ENCODE measurements around the gene SPATA24. TPM values are rescaled to one million over a fixed set of nuclear protein-coding genes. Genes with fewer than 3 reads are reported as not detected.

The SPATA24 gene
- total and polyA plus RNA-seq, 2 experiments from 2014 or later, result 12.8 to 45.3 TPM

GRCh38 chr5:139386050-139386438 lies 17.8 kb downstream of the SPATA24 start:
- Histone ChIP-seq H3K9me3 (ENCODE audit: low read depth) (no peaks in the 10 kb centered on the region), H3K27me3 (no peaks in the 10 kb centered on the region), H3K4me1 (ENCODE audit: low read depth) (peaks cover 29% of the 10 kb centered on the region), H3K4me3 (no peak overlapping the region), H3K36me3 (no peaks in the 10 kb centered on the region), H3K27ac (no peak overlapping the region)
- TF ChIP-seq CTCF (IDR thresholded peaks at IDR 0.05; ENCODE audit: low read depth, low read length), result no peak
- DNase-seq (ENCODE audit: low read depth in 1 of 2, low spot score in 1 of 2), result no peak

GRCh38 chr5:139385061-139386049 lies 18.5 kb downstream of the SPATA24 start:
- no peak for DNase-seq (ENCODE audit: low read depth in 1 of 2, low spot score in 1 of 2)
- H3K27me3 ChIP-seq, result no peaks in the 10 kb centered on the region
- H3K27ac ChIP-seq, result no peak overlapping the region
- no peaks in the 10 kb centered on the region for H3K36me3 ChIP-seq
- no peak for TF ChIP-seq CTCF (IDR thresholded peaks at IDR 0.05; ENCODE audit: low read depth, low read length)
- no peaks in the 10 kb centered on the region for H3K9me3 ChIP-seq (ENCODE audit: low read depth)
- H3K4me1 ChIP-seq (ENCODE audit: low read depth), result peaks cover 29% of the 10 kb centered on the region
- H3K4me3 ChIP-seq, result no peak overlapping the region

GRCh38 chr5:139384591-139385051 lies 19.3 kb downstream of the SPATA24 start:
- H3K4me1 ChIP-seq (ENCODE audit: low read depth), result peaks cover 29% of the 10 kb centered on the region
- H3K27ac ChIP-seq, result no peak overlapping the region
- DNase-seq (ENCODE audit: low read depth in 1 of 2, low spot score in 1 of 2), result no peak
- H3K4me3 ChIP-seq, result no peak overlapping the region
- TF ChIP-seq CTCF (IDR thresholded peaks at IDR 0.05; ENCODE audit: low read depth, low read length), result no peak
- H3K9me3 ChIP-seq (ENCODE audit: low read depth), result no peaks in the 10 kb centered on the region
- no peaks in the 10 kb centered on the region for H3K27me3 ChIP-seq
- no peaks in the 10 kb centered on the region for H3K36me3 ChIP-seq

GRCh38 chr5:139383993-139384590 lies 19.8 kb downstream of the SPATA24 start:
- Histone ChIP-seq H3K36me3 (no peaks in the 10 kb centered on the region), H3K27me3 (no peaks in the 10 kb centered on the region), H3K4me3 (no peak overlapping the region), H3K4me1 (ENCODE audit: low read depth) (peaks cover 29% of the 10 kb centered on the region), H3K27ac (no peak overlapping the region), H3K9me3 (ENCODE audit: low read depth) (no peaks in the 10 kb centered on the region)
- no peak for DNase-seq (ENCODE audit: low read depth in 1 of 2, low spot score in 1 of 2)
- no peak for TF ChIP-seq CTCF (IDR thresholded peaks at IDR 0.05; ENCODE audit: low read depth, low read length)

GRCh38 chr5:139383275-139383992 lies 20.5 kb downstream of the SPATA24 start, which contains the start of gene SLC23A1:
Gene SLC23A1, minus strand, starts transcription at chr5:139383297. Its CDS starts 44 bp downstream, at chr5:139383253.
- no peak for DNase-seq (ENCODE audit: low read depth in 1 of 2, low spot score in 1 of 2)

More at GRCh38 chr5:139383275-139383992, 20.5 kb downstream of the SPATA24 start, which contains the start of gene SLC23A1:
- peaks cover 26% of the 10 kb centered on the region for H3K4me1 ChIP-seq (ENCODE audit: low read depth)
- H3K9me3 ChIP-seq (ENCODE audit: low read depth), result no peaks in the 10 kb centered on the region
- no peak within 1 kb of the TSS for H3K4me3 ChIP-seq
- H3K36me3 ChIP-seq, result no peaks in the 10 kb centered on the region
- no peaks in the 10 kb centered on the region for H3K27me3 ChIP-seq
- H3K27ac ChIP-seq, result peak within 1 kb of the TSS; percentile 52
- TF ChIP-seq CTCF (IDR thresholded peaks at IDR 0.05; ENCODE audit: low read depth, low read length), result no peak

All from cardiac muscle cell (in vitro differentiated cells and primary cell).